NOMO-1 treated with DMSO at 0.1 percent for 48 hours (cell line): ENCODE results near the gene GPR156.

ENCODE experiments used
- DNase-seq: peaks from one replicate; lab custom pipeline; 2025; ENCODE audit not compliant: unreplicated experiment; lab: John Stamatoyannopoulos, UW

GPR156 gene

GRCh38 chr3:120196812-120197211 is 88.2 kb downstream of the GPR156 start:
- no peak for DNase-seq

- no peak for DNase-seq
Observed at GRCh38 chr3:120196333-120196732, 88.7 kb downstream of the GPR156 start.

- no peak for DNase-seq
Observed at GRCh38 chr3:120193554-120193953, 91.5 kb downstream of the GPR156 start.

- DNase-seq = no peak
Observed at GRCh38 chr3:120192579-120192978, 92.4 kb downstream of the GPR156 start.

- DNase-seq = no peak
Observed at GRCh38 chr3:120192159-120192558, 92.9 kb downstream of the GPR156 start.

GRCh38 chr3:120182613-120183511 is 102.2 kb downstream of the GPR156 start:
- DNase-seq = no peak

- no peak for DNase-seq
Observed at GRCh38 chr3:120181632-120182031, 103.4 kb downstream of the GPR156 start.

- no peak for DNase-seq
Observed at GRCh38 chr3:120180731-120181412, 104.2 kb downstream of the GPR156 start.

- peak; percentile 73 for DNase-seq
Observed at GRCh38 chr3:120177707-120178306, 107.2 kb downstream of the GPR156 start.

- no peak for DNase-seq
Observed at GRCh38 chr3:120177151-120177550, 107.9 kb downstream of the GPR156 start.

- DNase-seq = no peak
Observed at GRCh38 chr3:120174811-120175539, 110.0 kb downstream of the GPR156 start.

GRCh38 chr3:120173056-120173675 is 111.9 kb downstream of the GPR156 start:
- DNase-seq = no peak

- DNase-seq = no peak
Observed at GRCh38 chr3:120172070-120172469, 113.0 kb downstream of the GPR156 start.

GRCh38 chr3:120171134-120171873 is 113.7 kb downstream of the GPR156 start:
- no peak for DNase-seq

GRCh38 chr3:120170223-120170622 is 114.8 kb downstream of the GPR156 start:
- no peak for DNase-seq

GRCh38 chr3:120169407-120169806 is 115.6 kb downstream of the GPR156 start:
- DNase-seq = no peak

- DNase-seq = no peak
Observed at GRCh38 chr3:120168611-120169010, 116.4 kb downstream of the GPR156 start.

- DNase-seq = no peak
Observed at GRCh38 chr3:120168038-120168437, 117.0 kb downstream of the GPR156 start.

- no peak for DNase-seq
Observed at GRCh38 chr3:120167488-120167887, 117.5 kb downstream of the GPR156 start.

GRCh38 chr3:120163816-120164215 is 121.2 kb downstream of the GPR156 start:
- DNase-seq = no peak
